ENCODE data around the gene HMGXB3.
A peak's percentile ranks its signal among the peaks of the same experiment; 100 is the strongest.

The HMGXB3 gene

DNA sequence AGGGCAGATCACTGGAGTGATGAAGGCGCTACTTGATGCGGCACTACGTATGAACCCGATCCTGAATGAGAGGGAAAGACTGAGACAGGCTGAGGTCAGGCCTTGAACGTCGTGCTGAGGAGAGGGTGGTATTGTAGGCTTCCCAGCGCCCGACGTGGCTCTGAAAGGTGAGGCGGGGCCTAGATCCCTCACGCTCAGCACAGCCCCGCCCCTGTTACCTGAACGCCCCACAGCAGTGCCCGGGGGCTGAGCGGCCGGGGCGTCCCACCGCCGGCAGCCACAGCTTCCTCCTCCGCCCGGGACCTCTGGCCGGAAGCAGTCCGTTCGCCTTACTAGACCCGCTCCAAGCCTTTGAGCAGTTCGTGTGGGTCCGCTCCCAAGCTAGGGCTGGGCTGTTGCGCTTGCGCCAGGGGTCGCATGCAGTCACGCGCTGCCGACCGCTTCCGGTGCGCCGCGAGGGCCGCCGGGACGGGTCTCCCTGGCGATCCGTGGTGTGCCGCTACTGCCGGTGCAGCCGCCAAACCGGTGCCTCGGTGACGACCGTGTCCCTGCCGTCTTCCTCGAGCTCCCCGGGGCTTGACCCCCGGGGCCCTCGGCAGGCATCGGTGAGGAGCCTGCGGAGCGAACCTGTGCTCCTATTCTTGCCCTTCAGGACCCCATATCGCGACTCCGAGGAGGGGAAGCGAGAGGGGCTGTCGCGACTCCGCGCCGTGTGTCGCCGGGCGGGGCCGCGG, at the start of gene HMGXB3, which contains the start of gene TIGD6:
TSS of gene HMGXB3 (plus strand) at position 484 of the 734 bp plus-strand sequence. CDS start 4,114 bp downstream, outside the sequence.
TSS of gene TIGD6 (minus strand) at position 399 of the 734 bp plus-strand sequence. CDS start 4,306 bp downstream, outside the sequence.
- DNase-seq (ENCODE audit: low read depth in 2 of 2), result peak; percentile 51 to 72

DNA sequence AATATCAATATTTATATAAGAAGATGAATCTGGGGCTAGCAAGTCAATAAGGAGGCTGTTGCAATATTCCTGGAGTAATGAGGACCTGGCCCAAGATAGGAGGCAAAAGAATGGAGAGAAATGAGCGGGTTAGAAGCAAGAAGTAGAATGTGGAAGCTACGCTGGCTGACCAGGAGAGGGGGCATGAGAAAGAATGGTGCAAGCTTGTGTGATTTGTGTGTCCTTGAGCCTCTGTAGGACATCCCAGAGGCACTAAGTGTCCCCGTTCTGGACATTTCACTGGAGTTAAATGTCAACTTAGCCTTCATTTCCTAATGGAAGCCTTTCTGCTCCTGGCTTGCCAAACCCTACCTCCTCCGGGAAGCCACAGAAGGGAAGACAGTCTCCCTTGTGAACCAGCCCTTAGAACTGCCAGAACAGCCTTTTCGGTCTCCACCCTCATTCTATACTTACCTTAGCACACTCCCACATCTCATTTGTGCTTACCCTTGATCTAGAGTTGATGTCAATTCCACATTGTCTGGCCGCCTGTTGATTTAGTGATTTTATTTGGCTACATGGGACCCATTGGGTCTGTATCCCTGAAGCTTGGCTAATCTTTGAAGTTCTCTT, 49.3 kb upstream of the HMGXB3 start:
- DNase-seq (ENCODE audit: low read depth in 2 of 2), result no peak

- no peak for DNase-seq (ENCODE audit: low read depth in 2 of 2)
These were observed 47.0 kb upstream of the HMGXB3 start for GRCh38 chr5:149953436-149954121.

DNA sequence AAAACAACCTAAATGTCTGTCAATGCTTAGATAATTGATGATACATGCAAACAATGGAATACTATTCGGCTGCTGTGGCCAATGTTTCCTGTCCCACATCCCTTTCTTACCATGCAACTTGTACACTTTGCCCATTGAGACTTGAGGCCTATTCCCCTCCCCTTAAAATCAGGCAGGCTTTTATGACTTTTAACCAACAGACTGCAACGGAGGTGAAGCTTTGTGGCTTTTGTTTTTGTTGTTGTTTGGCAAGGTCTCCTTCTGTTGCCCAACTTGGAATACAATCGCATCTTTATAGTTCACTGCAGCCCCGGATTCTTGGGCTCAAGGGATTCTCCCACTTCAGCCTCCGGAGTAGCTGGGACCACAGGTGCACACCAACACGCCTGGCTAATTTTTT, 45.7 kb upstream of the HMGXB3 start:
- DNase-seq (ENCODE audit: low read depth in 2 of 2), result no peak

- DNase-seq (ENCODE audit: low read depth in 2 of 2), result no peak
These were observed 43.9 kb upstream of the HMGXB3 start for GRCh38 chr5:149956685-149957084.

- no peak for DNase-seq (ENCODE audit: low read depth in 2 of 2)
These were observed 42.7 kb upstream of the HMGXB3 start for GRCh38 chr5:149957855-149958254.

- DNase-seq (ENCODE audit: low read depth in 2 of 2), result peak; percentile 9 to 11
These were observed 40.9 kb upstream of the HMGXB3 start for GRCh38 chr5:149959406-149960236.

DNA sequence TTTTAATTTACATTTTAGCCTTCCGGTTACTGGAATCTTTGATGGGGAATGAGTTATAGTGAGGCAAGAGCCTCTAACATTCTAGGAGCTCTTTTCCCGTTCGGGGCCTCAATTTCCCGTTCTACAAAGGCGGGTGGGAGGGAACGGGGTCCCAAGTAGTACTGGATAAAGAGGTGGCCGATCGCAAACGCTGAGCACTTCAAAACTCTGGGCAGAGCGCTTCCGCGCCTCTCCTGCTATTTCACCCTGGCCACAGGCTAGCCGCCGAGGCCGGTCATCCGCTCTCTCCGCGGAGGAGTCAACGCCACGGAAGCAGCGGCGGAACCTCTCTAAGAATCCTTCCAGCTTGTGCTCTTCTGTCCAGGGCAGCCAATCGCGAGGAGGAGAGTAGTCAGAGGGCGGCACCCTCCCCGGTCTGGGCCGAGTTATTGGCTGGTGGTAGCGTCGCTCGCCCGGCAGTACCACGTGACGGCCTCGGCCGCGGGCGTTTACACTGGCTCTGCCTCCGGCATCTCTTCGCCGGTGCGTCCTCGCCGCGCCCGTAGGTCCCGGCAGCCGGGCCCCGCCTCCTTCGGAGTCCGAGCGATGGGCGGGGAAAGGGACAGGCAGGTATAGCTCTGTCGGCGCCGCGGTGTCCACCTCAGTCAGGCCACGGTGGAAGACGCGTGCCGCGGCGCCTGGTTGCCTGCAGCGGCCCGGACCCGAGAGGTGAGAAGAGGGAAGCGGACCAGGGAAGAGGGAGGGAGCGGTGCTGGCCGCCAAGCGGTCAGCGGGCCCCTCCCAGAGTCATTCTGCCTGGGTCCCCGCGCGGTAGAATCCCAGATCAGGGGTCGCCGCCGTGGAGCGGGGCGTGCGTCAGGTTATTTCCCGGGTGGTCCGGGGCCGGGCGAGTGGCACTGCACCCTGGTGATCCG, 40.0 kb upstream of the HMGXB3 start, which contains the start of gene SLC26A2:
TSS of gene SLC26A2 (plus strand) at position 487 of the 914 bp plus-strand sequence. CDS start 16,895 bp downstream, outside the sequence.
- peak; percentile 81 to 83 for DNase-seq (ENCODE audit: low read depth in 2 of 2)

GRCh38 chr5:149961186-149961685, 39.3 kb upstream of the HMGXB3 start:
- DNase-seq (ENCODE audit: low read depth in 2 of 2), result no peak

DNA sequence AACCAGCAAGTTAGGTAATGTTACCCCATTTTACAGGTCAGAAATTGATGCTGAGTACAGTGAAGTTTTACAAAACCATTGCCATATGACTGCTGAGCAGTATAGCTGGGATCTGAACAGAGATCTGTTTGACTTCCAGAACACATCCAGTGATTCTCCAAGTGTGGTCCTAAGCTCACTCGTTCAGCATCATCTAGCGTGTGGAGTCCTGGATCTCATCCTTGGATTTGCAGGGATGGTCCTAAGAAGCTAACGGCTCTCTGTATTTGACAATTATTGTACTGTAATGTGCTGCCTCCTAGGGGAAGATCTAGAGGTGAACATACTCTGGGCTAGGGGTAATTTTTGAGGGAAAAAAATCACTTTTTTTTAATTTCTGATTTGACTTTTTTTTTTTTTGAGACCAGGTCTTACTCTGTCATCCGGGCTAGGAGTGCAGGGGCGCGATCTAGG, 38.6 kb upstream of the HMGXB3 start:
- no peak for DNase-seq (ENCODE audit: low read depth in 2 of 2)

DNA sequence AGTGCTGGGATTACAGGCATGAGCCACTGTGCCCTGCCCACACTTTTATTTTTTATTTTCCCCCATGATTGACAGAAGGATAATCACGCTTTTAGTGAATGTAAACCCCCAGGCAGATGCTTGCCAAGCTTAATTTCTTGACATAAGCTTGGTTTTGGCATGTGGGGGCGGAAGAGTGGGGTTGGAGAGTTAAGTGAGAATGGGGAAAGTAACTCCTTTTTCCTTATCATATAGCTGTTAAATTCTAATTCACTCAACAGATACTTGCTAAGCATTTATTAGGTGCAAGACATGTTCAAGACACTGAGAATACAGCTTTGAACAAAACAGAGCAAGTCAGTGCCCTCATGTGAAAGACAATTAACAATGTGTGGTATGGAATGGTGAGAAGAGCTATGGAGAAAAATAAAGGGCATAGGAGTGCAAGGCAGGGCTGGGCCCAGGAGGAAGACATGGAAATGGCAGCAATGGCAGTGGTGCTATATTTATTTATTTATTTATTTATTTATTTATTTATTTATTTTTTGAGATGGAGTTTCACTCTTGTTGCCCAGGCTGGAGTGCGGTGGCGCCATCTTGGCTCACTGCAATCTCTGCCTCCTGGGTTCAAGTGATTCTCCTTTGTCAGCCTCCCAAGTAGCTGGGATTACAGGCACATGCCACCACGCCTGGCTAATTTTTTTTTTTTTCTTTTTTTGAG, 37.8 kb upstream of the HMGXB3 start:
- no peak for DNase-seq (ENCODE audit: low read depth in 2 of 2)

- no peak for DNase-seq (ENCODE audit: low read depth in 2 of 2)
These were observed 36.8 kb upstream of the HMGXB3 start for GRCh38 chr5:149963729-149964128.

- no peak for DNase-seq (ENCODE audit: low read depth in 2 of 2)
These were observed 33.6 kb upstream of the HMGXB3 start for GRCh38 chr5:149966946-149967345.

DNA sequence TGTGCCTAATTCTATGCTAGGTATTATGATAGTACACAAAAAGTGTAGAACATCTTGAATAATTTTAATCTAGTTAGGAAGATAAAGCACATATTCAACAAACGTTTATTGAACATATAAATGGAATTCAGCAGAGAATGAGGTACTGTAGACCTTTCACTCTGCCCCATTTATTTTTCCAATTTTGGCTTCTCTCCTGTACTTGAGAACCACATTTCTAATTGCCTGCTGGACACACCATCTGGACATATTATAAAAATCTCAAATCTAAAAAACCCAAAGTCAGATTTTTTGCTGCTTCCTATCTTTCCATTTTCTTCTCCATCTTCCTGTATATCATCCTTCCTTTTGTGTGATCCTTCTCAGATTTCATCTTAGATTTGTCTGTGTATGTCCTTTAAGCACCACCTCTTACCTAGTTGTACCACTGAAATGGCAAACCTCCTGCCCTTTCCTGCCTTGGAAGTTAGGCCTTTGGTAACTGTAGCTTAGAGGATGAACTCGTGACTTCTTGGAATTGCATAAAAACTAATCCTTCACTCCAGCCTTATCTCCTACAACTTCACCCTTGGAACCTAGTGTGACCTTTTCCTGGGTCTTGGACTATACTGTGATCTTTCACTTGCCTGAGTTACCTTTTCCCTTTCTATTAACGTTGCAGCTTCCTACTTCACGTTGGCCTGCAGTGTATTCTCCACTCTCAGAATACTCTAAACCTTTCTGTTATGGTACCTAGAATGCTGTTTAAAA, 31.2 kb upstream of the HMGXB3 start:
- DNase-seq (ENCODE audit: low read depth in 2 of 2), result no peak

DNA sequence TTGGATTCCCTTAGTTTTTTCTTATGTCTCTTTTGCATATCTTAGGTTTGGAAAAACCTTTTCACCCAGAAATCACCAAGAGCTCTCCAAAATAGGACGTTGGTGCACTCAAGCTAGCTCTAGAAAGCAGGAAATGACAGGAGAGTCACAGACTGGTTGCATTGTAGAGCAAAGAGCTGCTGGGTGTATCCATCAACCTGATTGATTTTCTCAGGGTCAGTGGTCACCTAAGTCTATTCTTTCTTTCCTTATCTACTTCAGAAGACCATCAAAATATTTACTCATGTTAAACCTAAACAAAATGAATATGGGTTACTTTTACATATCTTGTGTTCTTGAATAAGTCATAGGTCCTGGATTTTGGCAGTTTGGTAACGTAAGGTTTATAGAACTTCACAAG, 25.1 kb upstream of the HMGXB3 start:
- no peak for DNase-seq (ENCODE audit: low read depth in 2 of 2)

DNA sequence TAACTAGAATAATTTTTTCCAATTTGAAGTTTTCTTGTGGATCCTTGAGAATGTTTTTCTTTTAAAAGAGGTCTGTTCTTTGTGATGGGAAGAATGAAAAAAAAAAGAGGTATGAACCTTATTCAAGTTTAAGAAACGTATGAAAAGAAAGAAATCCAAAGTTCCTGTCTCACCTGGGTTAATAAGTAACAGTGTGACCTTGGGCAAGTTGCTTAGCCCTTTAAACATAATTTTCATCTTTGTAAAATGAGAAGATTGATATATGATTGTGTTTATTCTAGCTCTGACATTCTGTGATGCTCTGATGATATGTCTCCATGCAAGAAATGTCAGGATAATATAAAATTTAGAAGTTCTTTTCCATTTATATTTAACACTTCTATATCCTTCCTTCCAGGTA, 20.6 kb upstream of the HMGXB3 start:
- DNase-seq (ENCODE audit: low read depth in 2 of 2), result no peak

GRCh38 chr5:149981206-149981605, 19.3 kb upstream of the HMGXB3 start:
- DNase-seq (ENCODE audit: low read depth in 2 of 2), result no peak

DNA sequence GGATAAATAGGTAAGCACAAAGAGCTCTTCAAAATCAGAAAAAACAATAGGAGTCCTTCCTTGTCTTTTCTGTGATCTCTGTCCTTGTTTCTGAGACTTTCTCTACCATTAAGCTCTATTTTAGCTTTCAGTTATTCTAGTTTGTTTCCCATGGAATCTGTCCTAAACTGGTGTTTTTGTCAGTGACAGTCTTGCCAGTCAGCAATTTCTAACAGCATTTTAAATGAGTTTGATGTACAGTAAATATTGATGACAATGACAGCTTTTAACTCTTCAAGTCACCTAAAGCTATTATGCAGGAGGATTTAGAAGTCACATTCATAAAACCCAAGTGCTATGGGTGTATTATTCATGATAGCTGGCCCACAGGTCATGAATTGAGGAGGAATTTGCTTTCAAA, 18.0 kb upstream of the HMGXB3 start:
- no peak for DNase-seq (ENCODE audit: low read depth in 2 of 2)

DNA sequence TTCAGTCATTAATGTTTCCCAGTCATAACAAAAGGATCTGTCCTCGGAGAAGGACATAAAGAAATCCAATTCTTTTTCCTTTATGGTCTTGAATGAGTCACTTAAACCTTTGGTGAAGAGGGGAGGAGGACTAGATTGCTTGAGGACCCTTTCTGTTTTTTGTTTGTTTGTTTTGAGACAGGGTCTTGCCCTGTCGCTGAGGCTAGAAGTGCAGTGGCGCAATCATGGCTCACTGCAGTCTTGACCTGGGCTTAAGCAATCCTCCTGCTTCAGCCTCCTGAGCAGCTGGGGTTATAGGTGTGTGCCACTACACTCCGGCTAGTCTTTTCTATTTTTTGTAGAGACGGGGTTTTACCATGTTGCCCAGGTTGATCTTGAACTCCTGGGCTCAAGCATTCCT, 12.4 kb upstream of the HMGXB3 start:
- DNase-seq (ENCODE audit: low read depth in 2 of 2), result no peak

All from stimulated activated CD4-positive, alpha-beta T cell treated with anti-CD3 and anti-CD28 coated beads, Interleukin-1b, Interleukin-23, amount 100 ng/mL, for 1 hour (primary cell).